Urothelium cell line (cell line): ENCODE data around the gene PCA3.
"Not testable (repeated sequence)": the region's sequence is repeated elsewhere in the genome, so short reads cannot be mapped to it uniquely, and the experiment has no call there.

ENCODE experiments used
- DNase-seq: peaks from one replicate; pipeline ENCODE4 v3.0.0; 2011; ENCODE audit warnings: low spot score, mixed read lengths
- FAIRE-seq: peaks from 2 replicates; lab custom pipeline; 2011; peaks lifted over from hg19 to GRCh38; lab: Jason Lieb, UNC

PCA3 gene

GRCh38 chr9:76764138-76764537 lies at the start of gene PCA3:
PCA3 (plus strand) TSS chr9:76764438.
- no peak for FAIRE-seq

GRCh38 chr9:76716085-76716672 lies 48.1 kb upstream of the PCA3 start:
- FAIRE-seq (no peak), DNase-seq (no peak)

More at GRCh38 chr9:76764138-76764537, at the start of gene PCA3:
- no peak for DNase-seq

- no peak for FAIRE-seq
- no peak for DNase-seq
These were observed 47.1 kb upstream of the PCA3 start for GRCh38 chr9:76717176-76717575.

GRCh38 chr9:76717613-76718012 lies 46.6 kb upstream of the PCA3 start:
- DNase-seq (peak; percentile 37), FAIRE-seq (no peak)

- DNase-seq, result no peak
- FAIRE-seq, result no peak
These were observed 46.1 kb upstream of the PCA3 start for GRCh38 chr9:76718166-76718565.

- no peak for FAIRE-seq
- no peak for DNase-seq
These were observed 44.0 kb upstream of the PCA3 start for GRCh38 chr9:76720245-76720644.

- DNase-seq (no peak), FAIRE-seq (no peak)
These were observed 39.2 kb upstream of the PCA3 start for GRCh38 chr9:76725011-76725546.

- DNase-seq (no peak), FAIRE-seq (no peak)
These were observed 38.4 kb upstream of the PCA3 start for GRCh38 chr9:76725885-76726284.

GRCh38 chr9:76729116-76729515 lies 35.1 kb upstream of the PCA3 start:
- DNase-seq, result no peak
- FAIRE-seq, result no peak

- DNase-seq (no peak), FAIRE-seq (no peak)
These were observed 34.1 kb upstream of the PCA3 start for GRCh38 chr9:76729980-76730737.

GRCh38 chr9:76730801-76731200 lies 33.4 kb upstream of the PCA3 start:
- no peak for DNase-seq
- FAIRE-seq, result no peak

- FAIRE-seq (no peak), DNase-seq (no peak)
These were observed 31.8 kb upstream of the PCA3 start for GRCh38 chr9:76732341-76732958.

- DNase-seq (no peak), FAIRE-seq (no peak)
These were observed 31.1 kb upstream of the PCA3 start for GRCh38 chr9:76733096-76733495.

- FAIRE-seq, result no peak
- no peak for DNase-seq
These were observed 29.5 kb upstream of the PCA3 start for GRCh38 chr9:76734716-76735115.

- FAIRE-seq (no peak), DNase-seq (no peak)
These were observed 26.9 kb upstream of the PCA3 start for GRCh38 chr9:76737154-76737902.

GRCh38 chr9:76738402-76738801 lies 25.8 kb upstream of the PCA3 start:
- DNase-seq, result no peak
- no peak for FAIRE-seq

- DNase-seq (no peak), FAIRE-seq (no peak)
These were observed 22.7 kb upstream of the PCA3 start for GRCh38 chr9:76741524-76741923.

- not testable (repeated sequence) for FAIRE-seq, DNase-seq
These were observed 21.3 kb upstream of the PCA3 start for GRCh38 chr9:76742890-76743289.

GRCh38 chr9:76743931-76744330 lies 20.3 kb upstream of the PCA3 start:
- no peak for DNase-seq
- no peak for FAIRE-seq

- DNase-seq (no peak), FAIRE-seq (no peak)
These were observed 19.9 kb upstream of the PCA3 start for GRCh38 chr9:76744336-76744735.

- no peak for FAIRE-seq
- no peak for DNase-seq
These were observed 13.2 kb upstream of the PCA3 start for GRCh38 chr9:76751001-76751400.
